Activated naive CD4-positive, alpha-beta T cell treated with anti-CD3 and anti-CD28 coated beads, Interleukin-2, amount 10 ng/mL, durations not matched to agents 7 days and 5 days (primary cell): ENCODE measurements around the gene CDKL1.

Source experiments
- CTCF ChIA-PET: fragments of 350-600 bp; sonication (Branson Sonifier 250); formaldehyde crosslinking; loops from one replicate; lab custom pipeline; 2021; ENCODE audit warnings: antibody characterized with exemption; lab: Charles Lee
- DNase-seq: peaks from one replicate; pipeline ENCODE4 v3.0.0-alpha.2; 2020
- H3K27ac Mint-ChIP-seq: one replicate; pipeline ENCODE4 v1.8.0; 2021; ENCODE audit warnings: mild to moderate bottlenecking, moderate library complexity, mixed read lengths
- H3K27me3 Mint-ChIP-seq: one replicate; pipeline ENCODE4 v1.8.0; 2021; ENCODE audit warnings: mild to moderate bottlenecking, mixed read lengths
- H3K36me3 Mint-ChIP-seq: one replicate; pipeline ENCODE4 v1.8.0; 2021; ENCODE audit warnings: mixed read lengths
- H3K4me1 Mint-ChIP-seq: one replicate; pipeline ENCODE4 v1.8.0; 2021; ENCODE audit warnings: mixed read lengths
- H3K4me3 Mint-ChIP-seq: one replicate; pipeline ENCODE4 v1.8.0; 2021; ENCODE audit warnings: mild to moderate bottlenecking, moderate library complexity, mixed read lengths
- H3K9me3 Mint-ChIP-seq: one replicate; pipeline ENCODE4 v1.8.0; 2021; ENCODE audit warnings: mixed read lengths

The CDKL1 gene

GRCh38 chr14:50288146-50288545 is 108.5 kb downstream of the CDKL1 start:
- no peak overlapping the region for H3K4me3 Mint-ChIP-seq
- peaks cover 9% of the 10 kb centered on the region for H3K36me3 Mint-ChIP-seq
- no peaks in the 10 kb centered on the region for H3K9me3 Mint-ChIP-seq
- no peak overlapping the region for H3K27ac Mint-ChIP-seq
- no peaks in the 10 kb centered on the region for H3K4me1 Mint-ChIP-seq
- H3K27me3 Mint-ChIP-seq, result no peaks in the 10 kb centered on the region
- CTCF ChIA-PET, result no interaction called here
- no peak for DNase-seq

GRCh38 chr14:50285861-50286260 is 110.8 kb downstream of the CDKL1 start:
- Mint-ChIP-seq H3K27me3 (no peaks in the 10 kb centered on the region), H3K9me3 (no peaks in the 10 kb centered on the region), H3K4me1 (no peaks in the 10 kb centered on the region), H3K36me3 (peaks cover 10% of the 10 kb centered on the region), H3K4me3 (no peak overlapping the region), H3K27ac (no peak overlapping the region)
- CTCF ChIA-PET, result no interaction called here
- DNase-seq, result no peak
